Measurements from ENCODE around the gene SAFB. TPM values are rescaled to one million over a fixed set of nuclear protein-coding genes. Genes with fewer than 3 reads are reported as not detected.

SAFB gene
- total and polyA plus RNA-seq, 2 of the 13 experiments (the other 11 are each of a cell fraction or from before 2014, with no cell fraction given), result 21.0 to 28.4 TPM

DNA sequence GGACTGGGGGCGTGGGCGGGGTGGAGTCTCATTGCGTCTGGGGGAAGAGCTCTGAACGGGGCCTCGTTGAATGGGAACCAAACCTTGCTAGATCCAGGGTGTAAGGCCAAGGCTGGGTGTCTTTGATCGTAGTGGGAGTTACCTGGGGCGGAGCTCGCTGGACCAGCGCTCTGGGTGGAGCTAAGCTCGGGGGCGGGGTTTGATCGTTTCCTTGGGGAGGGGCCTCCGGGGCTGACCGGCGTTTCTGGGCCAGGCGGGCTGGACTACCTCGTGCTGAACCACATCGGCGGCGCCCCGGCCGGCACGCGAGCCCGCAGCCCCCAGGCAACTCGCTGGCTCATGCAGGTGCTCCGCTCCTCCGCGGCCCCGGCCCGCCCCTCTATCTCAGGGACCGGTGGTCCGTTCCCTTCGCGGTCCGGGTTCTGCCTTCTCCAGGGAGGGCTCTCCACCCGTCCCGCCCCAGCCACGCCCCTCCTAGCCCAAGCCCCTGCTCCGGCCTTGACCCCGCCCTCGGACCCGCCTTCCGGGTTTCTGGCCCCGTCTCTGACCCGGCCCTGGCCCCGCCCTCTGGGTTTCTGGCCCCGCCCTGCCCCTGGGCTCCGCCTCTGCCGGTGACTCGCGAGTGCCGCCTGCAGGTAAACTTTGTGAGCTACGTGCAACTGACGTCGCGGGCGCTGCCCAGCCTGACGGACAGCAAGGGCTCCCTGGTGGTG, 63.9 kb downstream of the SAFB start (continued):
- TF ChIP-seq ZNF747 (CRISPR knock-in tag; IDR thresholded peaks at IDR 0.05; ENCODE audit: borderline replicate concordance) (0 out of 2 replicates have a peak, but pooled peaks have one; percentile 32), ARID4A (CRISPR knock-in tag; IDR thresholded peaks at IDR 0.05; ENCODE audit: borderline replicate concordance) (peak; percentile 83; the same call in 1 of the 2 replicates), ZFP37 (CRISPR knock-in tag; IDR thresholded peaks at IDR 0.05; ENCODE audit: borderline replicate concordance) (no peak), ARNT (IDR thresholded peaks at IDR 0.05) (no peak), NKX3-1 (CRISPR knock-in tag; IDR thresholded peaks at IDR 0.05) (no peak), ZZZ3 (CRISPR knock-in tag; IDR thresholded peaks at IDR 0.05; ENCODE audit: borderline replicate concordance) (no peak), SMARCC2 (IDR thresholded peaks at IDR 0.05) (no peak), CHD2 (IDR thresholded peaks at IDR 0.05; ENCODE audit: low read depth, low read length) (no peak), ZNF552 (CRISPR knock-in tag; IDR thresholded peaks at IDR 0.05; ENCODE audit: borderline replicate concordance) (no peak), ATF5 (CRISPR knock-in tag; IDR thresholded peaks at IDR 0.05; ENCODE audit: low read depth) (0 out of 2 replicates have a peak, but pooled peaks have one; percentile 31), KDM5A (IDR thresholded peaks at IDR 0.05; ENCODE audit: borderline replicate concordance, low read length) (no peak), XRCC5 (optimal IDR thresholded peaks at IDR 0.05; ENCODE audit: low read length) (peak; percentile 75), MED8 (CRISPR knock-in tag; IDR thresholded peaks at IDR 0.05; ENCODE audit: insufficient replicate concordance) (no peak), KDM6A (CRISPR knock-in tag; IDR thresholded peaks at IDR 0.05; ENCODE audit: low read depth) (no peak), ZBTB1 (CRISPR knock-in tag; IDR thresholded peaks at IDR 0.05; ENCODE audit: borderline replicate concordance) (no peak), EP300 (IDR thresholded peaks at IDR 0.05; ENCODE audit: low read depth in 2 of 2, low read length in 2 of 2) (no peak), EP300 (CRISPR knock-in tag; IDR thresholded peaks at IDR 0.05; ENCODE audit: borderline replicate concordance) (no peak), NCOA5 (CRISPR knock-in tag; IDR thresholded peaks at IDR 0.05) (no peak), SMARCE1 (IDR thresholded peaks at IDR 0.05; ENCODE audit: borderline replicate concordance) (no peak), RELA (CRISPR knock-in tag; IDR thresholded peaks at IDR 0.05) (no peak)
- TF ChIP-seq, protein P1, sequence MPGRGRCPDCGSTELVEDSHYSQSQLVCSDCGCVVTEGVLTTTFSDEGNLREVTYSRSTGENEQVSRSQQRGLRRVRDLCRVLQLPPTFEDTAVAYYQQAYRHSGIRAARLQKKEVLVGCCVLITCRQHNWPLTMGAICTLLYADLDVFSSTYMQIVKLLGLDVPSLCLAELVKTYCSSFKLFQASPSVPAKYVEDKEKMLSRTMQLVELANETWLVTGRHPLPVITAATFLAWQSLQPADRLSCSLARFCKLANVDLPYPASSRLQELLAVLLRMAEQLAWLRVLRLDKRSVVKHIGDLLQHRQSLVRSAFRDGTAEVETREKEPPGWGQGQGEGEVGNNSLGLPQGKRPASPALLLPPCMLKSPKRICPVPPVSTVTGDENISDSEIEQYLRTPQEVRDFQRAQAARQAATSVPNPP (CRISPR knock-in tag; IDR thresholded peaks at IDR 0.05), result no peak
- TF ChIP-seq, protein P2, sequence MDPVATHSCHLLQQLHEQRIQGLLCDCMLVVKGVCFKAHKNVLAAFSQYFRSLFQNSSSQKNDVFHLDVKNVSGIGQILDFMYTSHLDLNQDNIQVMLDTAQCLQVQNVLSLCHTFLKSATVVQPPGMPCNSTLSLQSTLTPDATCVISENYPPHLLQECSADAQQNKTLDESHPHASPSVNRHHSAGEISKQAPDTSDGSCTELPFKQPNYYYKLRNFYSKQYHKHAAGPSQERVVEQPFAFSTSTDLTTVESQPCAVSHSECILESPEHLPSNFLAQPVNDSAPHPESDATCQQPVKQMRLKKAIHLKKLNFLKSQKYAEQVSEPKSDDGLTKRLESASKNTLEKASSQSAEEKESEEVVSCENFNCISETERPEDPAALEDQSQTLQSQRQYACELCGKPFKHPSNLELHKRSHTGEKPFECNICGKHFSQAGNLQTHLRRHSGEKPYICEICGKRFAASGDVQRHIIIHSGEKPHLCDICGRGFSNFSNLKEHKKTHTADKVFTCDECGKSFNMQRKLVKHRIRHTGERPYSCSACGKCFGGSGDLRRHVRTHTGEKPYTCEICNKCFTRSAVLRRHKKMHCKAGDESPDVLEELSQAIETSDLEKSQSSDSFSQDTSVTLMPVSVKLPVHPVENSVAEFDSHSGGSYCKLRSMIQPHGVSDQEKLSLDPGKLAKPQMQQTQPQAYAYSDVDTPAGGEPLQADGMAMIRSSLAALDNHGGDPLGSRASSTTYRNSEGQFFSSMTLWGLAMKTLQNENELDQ (CRISPR knock-in tag; IDR thresholded peaks at IDR 0.05; ENCODE audit: borderline replicate concordance), result no peak
